SK-N-SH (cell line): Measurements from ENCODE around the gene TTC28. TPM values are rescaled to one million over a fixed set of nuclear protein-coding genes. Genes with fewer than 3 reads are reported as not detected.
"Not testable (repeated sequence)": the region's sequence is repeated elsewhere in the genome, so short reads cannot be mapped to it uniquely, and the experiment has no call there.

ENCODE experiments used
- CTCF ChIA-PET: fragments of 300-600, 350-600 bp; formaldehyde crosslinking; extraction: SDS; loops from one replicate; lab custom pipeline; 2021; lab: Yijun Ruan, JAX
- POLR2A ChIA-PET: fragments of 350-600 bp; sonication (Branson Sonifier 250); formaldehyde crosslinking; extraction: SDS; loops from one replicate; lab custom pipeline; 2020; ENCODE audit warnings: antibody characterized with exemption, inconsistent platforms; lab: Yijun Ruan, JAX
- DNase-seq: peaks from one replicate; pipeline ENCODE4 v3.0.0; 2012
- H2AFZ ChIP-seq: fragments of 200-600 bp; sonication (generic); 2 replicates; pipeline ENCODE4 v1.8.1; 2016; ENCODE audit warnings: antibody characterized with exemption, mild to moderate bottlenecking, low read depth
- H3F3A ChIP-seq: fragments of 200-600 bp; sonication (generic); replicated peaks from 2 replicates; pipeline ENCODE3; 2016; ENCODE audit warnings: antibody characterized with exemption, mild to moderate bottlenecking; ENCODE audit not compliant: insufficient read depth
- H3K27ac ChIP-seq, 2 experiments: fragments of 200-500 bp in 1 of 2; fragments of 200-600 bp in 1 of 2; sonication (Bioruptor generic) in 1 of 2; sonication (generic), shearing (Covaris generic) in 1 of 2; 2 replicates each; pipeline versions ENCODE4 v1.5.1 to v1.6.1; 2014 to 2016; ENCODE audit warnings: low read depth in 2 of 2, inconsistent platforms in 1 of 2, low read length in 1 of 2, mild to moderate bottlenecking in 1 of 2, mixed read lengths in 1 of 2
- H3K27me3 ChIP-seq: fragments of 200-600 bp; sonication (generic), shearing (Covaris generic); 2 replicates; pipeline ENCODE4 v1.6.1; 2016; ENCODE audit warnings: mixed run types; ENCODE audit not compliant: insufficient read depth
- H3K36me3 ChIP-seq, 2 experiments: fragments of 200-500 bp in 1 of 2; fragments of 200-600 bp in 1 of 2; sonication (Bioruptor generic) in 1 of 2; sonication (generic) in 1 of 2; replicated peaks in 1 of 2; 2 replicates each; pipeline versions ENCODE3 to v1.5.1; 2014 to 2016; ENCODE audit warnings: low read length in 1 of 2, mild to moderate bottlenecking in 1 of 2; ENCODE audit not compliant: insufficient read depth in 2 of 2, control insufficient read depth in 1 of 2
- H3K4me1 ChIP-seq, 2 experiments: fragments of 200-500 bp in 1 of 2; fragments of 200-600 bp in 1 of 2; sonication (Bioruptor generic) in 1 of 2; sonication (generic), shearing (Covaris generic) in 1 of 2; 2 replicates each; pipeline versions ENCODE4 v1.5.1 to v1.6.1; 2014 to 2016; ENCODE audit warnings: low read depth in 1 of 2, low read length in 1 of 2, mixed run types in 1 of 2; ENCODE audit not compliant: insufficient read depth in 2 of 2, control insufficient read depth in 1 of 2
- H3K4me2 ChIP-seq: fragments of 200-600 bp; sonication (generic), shearing (Covaris generic); 2 replicates; pipeline ENCODE4 v1.6.1; 2017; ENCODE audit warnings: mixed run types
- H3K4me3 ChIP-seq, 2 experiments: fragments of 200-500 bp in 1 of 2; fragments of 200-600 bp in 1 of 2; sonication (Bioruptor generic) in 1 of 2; sonication (generic), shearing (Covaris generic) in 1 of 2; 2 replicates each; pipeline versions ENCODE4 v1.5.1 to v1.8.1; 2014 to 2016; ENCODE audit warnings: low read depth in 2 of 2, inconsistent platforms in 1 of 2, low read length in 1 of 2, mild to moderate bottlenecking in 1 of 2, mixed read lengths in 1 of 2, moderate library complexity in 1 of 2
- H3K79me2 ChIP-seq: fragments of 200-600 bp; sonication (generic); 2 replicates; pipeline ENCODE4 v1.8.1; 2017; ENCODE audit warnings: mild to moderate bottlenecking; ENCODE audit not compliant: insufficient read depth
- H3K9ac ChIP-seq: fragments of 200-600 bp; sonication (generic); 2 replicates; pipeline ENCODE4 v1.6.1; 2017; ENCODE audit warnings: mixed run types
- H3K9me2 ChIP-seq: fragments of 200-600 bp; sonication (generic); 2 replicates; pipeline ENCODE4 v1.6.1; 2017; ENCODE audit warnings: mixed run types
- H3K9me3 ChIP-seq: fragments of 200-600 bp; sonication (generic); 2 replicates; pipeline ENCODE4 v1.6.1; 2017; ENCODE audit warnings: mixed run types, mild to moderate bottlenecking, moderate library complexity
- H4K20me1 ChIP-seq: fragments of 200-600 bp; sonication (generic); 2 replicates; pipeline ENCODE4 v1.6.1; 2017; ENCODE audit warnings: mild to moderate bottlenecking, mixed run types; ENCODE audit not compliant: insufficient read depth
- CHD2 ChIP-seq: fragments of 150-350 bp; IDR thresholded peaks from 2 replicates; pipeline ENCODE4 v1.6.1; 2018; ENCODE audit warnings: low read length; ENCODE audit not compliant: partially characterized antibody
- EZH2phosphoT487 ChIP-seq: fragments of 200-600 bp; sonication (generic); IDR thresholded peaks from 2 replicates; pipeline ENCODE4 v1.6.1; 2017; ENCODE audit warnings: low read depth, mixed run types, mild to moderate bottlenecking, antibody characterized with exemption, moderate library complexity, borderline replicate concordance
- FOXM1 ChIP-seq: IDR thresholded peaks from 2 replicates; pipeline ENCODE4 v1.4.0; 2012; ENCODE audit warnings: low read depth, mild to moderate bottlenecking
- JUND ChIP-seq: IDR thresholded peaks from 2 replicates; pipeline ENCODE4 v1.4.0; 2012
- NRF1 ChIP-seq: IDR thresholded peaks from 2 replicates; pipeline ENCODE4 v1.6.1; 2012; ENCODE audit warnings: low read depth, mild to moderate bottlenecking, low read length
- TCF12 ChIP-seq: IDR thresholded peaks from 2 replicates; pipeline ENCODE4 v1.4.0; 2012
- WGBS: methylation state at CpG from one replicate; pipeline ENCODE4 v1.1.6; 2017; ENCODE audit warnings: low lambda C conversion rate; 5-methylcytosine and 5-hydroxymethylcytosine counted together
- polyA plus RNA-seq, 3 experiments: library from polyadenylated mRNA; depleted of rRNA; stranded (reverse); fragments of >200 nt; gene quantifications; 2 replicates each; pipeline ENCODE4 v1.2.3, GENCODE V29; 2012
- TF ChIP-seq, protein P1 (sequence below): IDR thresholded peaks from 2 replicates; pipeline ENCODE4 v1.6.1; 2012; ENCODE audit warnings: mild to moderate bottlenecking, low read depth, low read length, moderate library complexity
- TF ChIP-seq, protein P2 (sequence below): fragments of 150-350 bp; IDR thresholded peaks from 2 replicates; pipeline ENCODE4 v1.6.1; 2016; ENCODE audit warnings: mild to moderate bottlenecking, low read depth, low read length
- TF ChIP-seq, protein P3 (sequence below): IDR thresholded peaks from 2 replicates; pipeline ENCODE4 v1.4.0; 2012; ENCODE audit warnings: low read depth, borderline replicate concordance
- TF ChIP-seq, protein P4 (sequence below): IDR thresholded peaks from 2 replicates; pipeline ENCODE4; 2012

The TTC28 gene
- polyA plus RNA-seq, 1 of the 3 experiments (the other 2 are of a cell fraction) = 5.9 TPM

DNA sequence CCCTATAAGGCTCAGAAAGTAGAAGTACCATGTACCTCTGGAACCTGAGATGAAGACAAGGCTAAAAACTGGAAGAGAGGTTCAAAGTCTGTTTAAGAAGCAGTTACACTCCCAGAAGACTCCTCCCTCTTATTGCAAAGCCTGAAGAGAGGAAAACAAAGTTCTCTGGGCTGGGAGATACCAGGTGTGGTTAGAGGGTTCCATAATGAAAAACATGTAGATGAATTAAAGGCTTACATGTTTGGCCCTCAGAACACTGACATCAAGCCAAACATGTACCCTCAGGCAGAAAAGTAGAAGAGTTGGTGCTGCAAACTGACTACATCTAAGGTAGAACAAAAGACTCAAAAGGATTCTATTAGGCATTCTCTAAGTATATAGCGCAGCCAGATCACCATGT is 205.3 kb downstream of the TTC28 start:
- Histone ChIP-seq H3K9ac (no peak overlapping the region), H3K9me3 (no peaks in the 10 kb centered on the region), H3K27ac (no peak overlapping the region), H3F3A (no peaks in the 10 kb centered on the region), H3K4me3 (no peak overlapping the region), H3K27me3 (no peaks in the 10 kb centered on the region), H3K79me2 (no peaks in the 10 kb centered on the region; the same call in 1 of the 2 replicates), H3K9me2 (no peaks in the 10 kb centered on the region), H2AFZ (no peak overlapping the region), H3K36me3 (peaks cover 0 to 3% of the 10 kb centered on the region in 2 experiments), H4K20me1 (no peaks in the 10 kb centered on the region), H3K4me1 (no peaks in the 10 kb centered on the region), H3K4me2 (no peak overlapping the region)
- WGBS = 100% methylated on average over 1 of the region's 1 CpG
- DNase-seq = no peak
- TF ChIP-seq JUND = no peak
- ChIA-PET POLR2A (no interaction called here), CTCF (interaction anchor here (1.2 kb wide), 1 partner anchor 34 kb away, joined by 3 read pairs; no protein-coding TSS in a partner anchor)

DNA sequence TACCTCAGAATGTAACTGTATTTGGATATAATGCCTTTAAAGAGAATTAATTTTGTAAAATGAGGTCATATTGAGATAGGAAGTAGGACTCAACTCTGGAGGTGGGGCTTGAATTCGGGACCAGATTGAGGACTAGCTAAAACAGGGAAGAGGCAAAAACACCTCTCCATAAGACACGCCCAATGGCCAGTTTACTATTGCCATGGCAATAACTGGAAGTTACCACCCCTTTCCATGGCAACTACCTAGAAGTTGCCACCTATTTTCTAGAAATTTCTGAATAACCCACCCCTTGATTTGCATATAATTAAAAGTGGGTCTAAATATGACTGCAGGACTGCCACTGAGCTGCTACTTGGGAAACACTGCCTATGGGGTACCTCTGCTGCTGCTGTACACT is 206.4 kb downstream of the TTC28 start:
- no peak overlapping the region for H3K9ac ChIP-seq
- 86% methylated on average over 2 of the region's 2 CpGs for WGBS
- no peak for TF ChIP-seq NRF1
- TF ChIP-seq, protein P1, sequence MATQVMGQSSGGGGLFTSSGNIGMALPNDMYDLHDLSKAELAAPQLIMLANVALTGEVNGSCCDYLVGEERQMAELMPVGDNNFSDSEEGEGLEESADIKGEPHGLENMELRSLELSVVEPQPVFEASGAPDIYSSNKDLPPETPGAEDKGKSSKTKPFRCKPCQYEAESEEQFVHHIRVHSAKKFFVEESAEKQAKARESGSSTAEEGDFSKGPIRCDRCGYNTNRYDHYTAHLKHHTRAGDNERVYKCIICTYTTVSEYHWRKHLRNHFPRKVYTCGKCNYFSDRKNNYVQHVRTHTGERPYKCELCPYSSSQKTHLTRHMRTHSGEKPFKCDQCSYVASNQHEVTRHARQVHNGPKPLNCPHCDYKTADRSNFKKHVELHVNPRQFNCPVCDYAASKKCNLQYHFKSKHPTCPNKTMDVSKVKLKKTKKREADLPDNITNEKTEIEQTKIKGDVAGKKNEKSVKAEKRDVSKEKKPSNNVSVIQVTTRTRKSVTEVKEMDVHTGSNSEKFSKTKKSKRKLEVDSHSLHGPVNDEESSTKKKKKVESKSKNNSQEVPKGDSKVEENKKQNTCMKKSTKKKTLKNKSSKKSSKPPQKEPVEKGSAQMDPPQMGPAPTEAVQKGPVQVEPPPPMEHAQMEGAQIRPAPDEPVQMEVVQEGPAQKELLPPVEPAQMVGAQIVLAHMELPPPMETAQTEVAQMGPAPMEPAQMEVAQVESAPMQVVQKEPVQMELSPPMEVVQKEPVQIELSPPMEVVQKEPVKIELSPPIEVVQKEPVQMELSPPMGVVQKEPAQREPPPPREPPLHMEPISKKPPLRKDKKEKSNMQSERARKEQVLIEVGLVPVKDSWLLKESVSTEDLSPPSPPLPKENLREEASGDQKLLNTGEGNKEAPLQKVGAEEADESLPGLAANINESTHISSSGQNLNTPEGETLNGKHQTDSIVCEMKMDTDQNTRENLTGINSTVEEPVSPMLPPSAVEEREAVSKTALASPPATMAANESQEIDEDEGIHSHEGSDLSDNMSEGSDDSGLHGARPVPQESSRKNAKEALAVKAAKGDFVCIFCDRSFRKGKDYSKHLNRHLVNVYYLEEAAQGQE = no peak
- no peak for TF ChIP-seq EZH2phosphoT487
- TF ChIP-seq, protein P2, sequence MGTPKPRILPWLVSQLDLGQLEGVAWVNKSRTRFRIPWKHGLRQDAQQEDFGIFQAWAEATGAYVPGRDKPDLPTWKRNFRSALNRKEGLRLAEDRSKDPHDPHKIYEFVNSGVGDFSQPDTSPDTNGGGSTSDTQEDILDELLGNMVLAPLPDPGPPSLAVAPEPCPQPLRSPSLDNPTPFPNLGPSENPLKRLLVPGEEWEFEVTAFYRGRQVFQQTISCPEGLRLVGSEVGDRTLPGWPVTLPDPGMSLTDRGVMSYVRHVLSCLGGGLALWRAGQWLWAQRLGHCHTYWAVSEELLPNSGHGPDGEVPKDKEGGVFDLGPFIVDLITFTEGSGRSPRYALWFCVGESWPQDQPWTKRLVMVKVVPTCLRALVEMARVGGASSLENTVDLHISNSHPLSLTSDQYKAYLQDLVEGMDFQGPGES = no peak
- no peak for TF ChIP-seq TCF12
- TF ChIP-seq, protein P3, sequence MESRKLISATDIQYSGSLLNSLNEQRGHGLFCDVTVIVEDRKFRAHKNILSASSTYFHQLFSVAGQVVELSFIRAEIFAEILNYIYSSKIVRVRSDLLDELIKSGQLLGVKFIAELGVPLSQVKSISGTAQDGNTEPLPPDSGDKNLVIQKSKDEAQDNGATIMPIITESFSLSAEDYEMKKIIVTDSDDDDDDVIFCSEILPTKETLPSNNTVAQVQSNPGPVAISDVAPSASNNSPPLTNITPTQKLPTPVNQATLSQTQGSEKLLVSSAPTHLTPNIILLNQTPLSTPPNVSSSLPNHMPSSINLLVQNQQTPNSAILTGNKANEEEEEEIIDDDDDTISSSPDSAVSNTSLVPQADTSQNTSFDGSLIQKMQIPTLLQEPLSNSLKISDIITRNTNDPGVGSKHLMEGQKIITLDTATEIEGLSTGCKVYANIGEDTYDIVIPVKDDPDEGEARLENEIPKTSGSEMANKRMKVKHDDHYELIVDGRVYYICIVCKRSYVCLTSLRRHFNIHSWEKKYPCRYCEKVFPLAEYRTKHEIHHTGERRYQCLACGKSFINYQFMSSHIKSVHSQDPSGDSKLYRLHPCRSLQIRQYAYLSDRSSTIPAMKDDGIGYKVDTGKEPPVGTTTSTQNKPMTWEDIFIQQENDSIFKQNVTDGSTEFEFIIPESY = no peak
- TF ChIP-seq FOXM1 = no peak
- TF ChIP-seq CHD2 = no peak
- TF ChIP-seq, protein P4, sequence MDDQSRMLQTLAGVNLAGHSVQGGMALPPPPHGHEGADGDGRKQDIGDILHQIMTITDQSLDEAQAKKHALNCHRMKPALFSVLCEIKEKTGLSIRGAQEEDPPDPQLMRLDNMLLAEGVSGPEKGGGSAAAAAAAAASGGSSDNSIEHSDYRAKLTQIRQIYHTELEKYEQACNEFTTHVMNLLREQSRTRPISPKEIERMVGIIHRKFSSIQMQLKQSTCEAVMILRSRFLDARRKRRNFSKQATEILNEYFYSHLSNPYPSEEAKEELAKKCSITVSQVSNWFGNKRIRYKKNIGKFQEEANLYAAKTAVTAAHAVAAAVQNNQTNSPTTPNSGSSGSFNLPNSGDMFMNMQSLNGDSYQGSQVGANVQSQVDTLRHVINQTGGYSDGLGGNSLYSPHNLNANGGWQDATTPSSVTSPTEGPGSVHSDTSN = no peak

DNA sequence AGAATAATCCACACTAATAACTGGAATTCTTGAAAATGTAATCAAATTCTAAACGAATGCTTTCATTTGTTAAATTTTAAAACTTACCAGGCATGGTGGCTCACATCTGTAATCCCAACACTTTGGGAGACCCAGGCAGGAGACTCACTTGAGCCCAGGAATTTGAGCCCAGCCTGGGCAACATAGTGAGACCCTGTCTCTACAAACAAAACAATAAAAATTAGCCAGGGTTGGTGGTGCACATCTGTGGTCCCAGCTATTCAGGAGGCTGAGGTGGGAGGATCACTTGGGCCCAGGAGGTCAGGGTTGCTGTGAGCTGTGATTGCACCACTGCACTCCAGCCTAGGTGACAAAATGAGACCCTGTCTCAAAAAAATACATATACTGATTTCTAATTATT is 212.6 kb downstream of the TTC28 start:
- H3K27me3 ChIP-seq, H3K36me3 ChIP-seq, DNase-seq, H3K9me3 ChIP-seq, H3K4me2 ChIP-seq, POLR2A ChIA-PET, H3K4me1 ChIP-seq, H3F3A ChIP-seq, H2AFZ ChIP-seq, H3K9ac ChIP-seq, CTCF ChIA-PET, H3K4me3 ChIP-seq, H4K20me1 ChIP-seq, H3K9me2 ChIP-seq, H3K27ac ChIP-seq, H3K79me2 ChIP-seq: not testable (repeated sequence)
- WGBS = 86% methylated on average over 1 of the region's 1 CpG

More for the DNA sequence above, 206.4 kb downstream of the TTC28 start:
- H3K4me3 ChIP-seq = no peak overlapping the region
- H3K27me3 ChIP-seq = no peaks in the 10 kb centered on the region
- DNase-seq = no peak
- no peaks in the 10 kb centered on the region; the same call in 1 of the 2 replicates for H3K79me2 ChIP-seq
- no peaks in the 10 kb centered on the region for H3K4me1 ChIP-seq
- H3K4me2 ChIP-seq = no peak overlapping the region
- no peak overlapping the region for H3K27ac ChIP-seq
- no peaks in the 10 kb centered on the region for H3K9me3 ChIP-seq
- H3K36me3 ChIP-seq = peaks cover 0 to 3% of the 10 kb centered on the region in 2 experiments
- ChIA-PET POLR2A (no interaction called here), CTCF (interaction anchor here (0.7 to 1.1 kb wide), 2 partner anchors 9 kb away, joined by 3 read pairs; no protein-coding TSS in a partner anchor)
- no peak overlapping the region for H2AFZ ChIP-seq
- H4K20me1 ChIP-seq = no peaks in the 10 kb centered on the region
- H3K9me2 ChIP-seq = no peaks in the 10 kb centered on the region
- no peaks in the 10 kb centered on the region for H3F3A ChIP-seq
